Mesodermal cell (in vitro differentiated cells): Measurements from ENCODE around the gene DIPK1B.

Experiments
- H3K27ac ChIP-seq: 2 replicates; pipeline ENCODE4 v1.7.0; 2013; ENCODE audit warnings: mild to moderate bottlenecking, low read depth, low read length, moderate library complexity; ENCODE audit not compliant: severe bottlenecking
- H3K36me3 ChIP-seq: 2 replicates; pipeline ENCODE4 v1.7.1; 2013; ENCODE audit warnings: mild to moderate bottlenecking, low read length, moderate library complexity; ENCODE audit not compliant: control insufficient read depth, insufficient read depth
- H3K4me1 ChIP-seq: one replicate; pipeline ENCODE4 v1.7.1; 2013; ENCODE audit warnings: mild to moderate bottlenecking, low read length; ENCODE audit not compliant: insufficient read depth, control insufficient read depth, poor library complexity, severe bottlenecking
- H3K4me3 ChIP-seq: 2 replicates; pipeline ENCODE4 v1.7.0; 2013; ENCODE audit warnings: low read length, control low read depth, mild to moderate bottlenecking; ENCODE audit not compliant: insufficient read depth, poor library complexity, severe bottlenecking; ENCODE audit errors: extremely low read depth
- H3K9me3 ChIP-seq: 2 replicates; pipeline ENCODE4 v1.7.1; 2013; ENCODE audit warnings: mild to moderate bottlenecking, low read length, moderate library complexity; ENCODE audit not compliant: control insufficient read depth
- WGBS, 2 experiments: methylation state at CpG; one replicate each; pipeline ENCODE4 v1.1.5; 2013; ENCODE audit warnings: missing lambda C conversion rate in 2 of 2; ENCODE audit not compliant: insufficient coverage in 2 of 2; 5-methylcytosine and 5-hydroxymethylcytosine counted together

Gene DIPK1B

GRCh38 chr9:136733611-136734010 lies 21.2 kb downstream of the DIPK1B start:
- Histone ChIP-seq H3K4me3 (no peak overlapping the region), H3K4me1 (peaks cover 10% of the 10 kb centered on the region), H3K9me3 (no peaks in the 10 kb centered on the region), H3K27ac (no peak overlapping the region), H3K36me3 (no peaks in the 10 kb centered on the region)
- WGBS, 2 experiments: 91 to 97% methylated on average over 10 to 12 of the region's 12 CpGs

GRCh38 chr9:136734837-136735496 lies 22.6 kb downstream of the DIPK1B start:
- Histone ChIP-seq H3K4me3 (no peak overlapping the region), H3K27ac (no peak overlapping the region), H3K36me3 (no peaks in the 10 kb centered on the region), H3K4me1 (peaks cover 4% of the 10 kb centered on the region), H3K9me3 (no peaks in the 10 kb centered on the region)
- WGBS, 2 experiments: 88 to 95% methylated on average over 11 to 12 of the region's 12 CpGs

- no peaks in the 10 kb centered on the region for H3K9me3 ChIP-seq
- H3K36me3 ChIP-seq: no peaks in the 10 kb centered on the region
- no peak overlapping the region for H3K27ac ChIP-seq
- H3K4me1 ChIP-seq: peaks cover 4% of the 10 kb centered on the region
- WGBS, 2 experiments: 90 to 92% methylated on average over 10 to 17 of the region's 21 CpGs
- H3K4me3 ChIP-seq: no peak overlapping the region
Observed at GRCh38 chr9:136735812-136736480, 23.6 kb downstream of the DIPK1B start.

- 90 to 93% methylated on average over 16 to 19 of the region's 20 CpGs for whole genome bisulfite sequencing, 2 experiments
- H3K4me3 ChIP-seq: no peak overlapping the region
- H3K4me1 ChIP-seq: no peaks in the 10 kb centered on the region
- no peak overlapping the region for H3K27ac ChIP-seq
- H3K9me3 ChIP-seq: no peaks in the 10 kb centered on the region
- H3K36me3 ChIP-seq: no peaks in the 10 kb centered on the region
Observed at GRCh38 chr9:136738960-136739359, 26.6 kb downstream of the DIPK1B start.

- WGBS, 2 experiments: 88 to 93% methylated on average over 19 of the region's 23 CpGs
- Histone ChIP-seq H3K27ac (no peak overlapping the region), H3K36me3 (no peaks in the 10 kb centered on the region), H3K4me1 (no peaks in the 10 kb centered on the region), H3K4me3 (no peak overlapping the region), H3K9me3 (no peaks in the 10 kb centered on the region)
Observed at GRCh38 chr9:136739509-136739908, 27.1 kb downstream of the DIPK1B start.

- H3K9me3 ChIP-seq: no peaks in the 10 kb centered on the region
- H3K27ac ChIP-seq: no peak overlapping the region
- 94 to 100% methylated on average over 6 to 10 of the region's 11 CpGs for WGBS, 2 experiments
- no peaks in the 10 kb centered on the region for H3K36me3 ChIP-seq
- no peaks in the 10 kb centered on the region for H3K4me1 ChIP-seq
- H3K4me3 ChIP-seq: no peak overlapping the region
Observed at GRCh38 chr9:136740069-136740468, 27.7 kb downstream of the DIPK1B start.

GRCh38 chr9:136740491-136740890 lies 28.1 kb downstream of the DIPK1B start:
- Histone ChIP-seq H3K9me3 (no peaks in the 10 kb centered on the region), H3K4me3 (no peak overlapping the region), H3K4me1 (no peaks in the 10 kb centered on the region), H3K36me3 (no peaks in the 10 kb centered on the region), H3K27ac (no peak overlapping the region)
- 90 to 91% methylated on average over 11 to 12 of the region's 16 CpGs for WGBS, 2 experiments

- no peak overlapping the region for H3K4me3 ChIP-seq
Observed at GRCh38 chr9:136740971-136741882, 28.9 kb downstream of the DIPK1B start.

GRCh38 chr9:136741883-136742571 lies 29.7 kb downstream of the DIPK1B start:
- WGBS, 2 experiments: 81 to 87% methylated on average over 23 to 32 of the region's 32 CpGs
- Histone ChIP-seq H3K27ac (no peak overlapping the region), H3K36me3 (no peaks in the 10 kb centered on the region), H3K4me1 (no peaks in the 10 kb centered on the region), H3K4me3 (no peak overlapping the region), H3K9me3 (no peaks in the 10 kb centered on the region)

More at GRCh38 chr9:136740971-136741882, 28.9 kb downstream of the DIPK1B start:
- no peaks in the 10 kb centered on the region for H3K4me1 ChIP-seq
- WGBS, 2 experiments: 80 to 84% methylated on average over 23 to 30 of the region's 37 CpGs
- no peaks in the 10 kb centered on the region for H3K36me3 ChIP-seq
- H3K27ac ChIP-seq: no peak overlapping the region
- no peaks in the 10 kb centered on the region for H3K9me3 ChIP-seq
